ENCODE results near the gene DNPH1. TPM values are rescaled to one million over a fixed set of nuclear protein-coding genes. Genes with fewer than 3 reads are reported as not detected.

The DNPH1 gene
- total and polyA plus RNA-seq, 8 donors = 42.9 to 158 (median 109) TPM; not detected in 1

DNA sequence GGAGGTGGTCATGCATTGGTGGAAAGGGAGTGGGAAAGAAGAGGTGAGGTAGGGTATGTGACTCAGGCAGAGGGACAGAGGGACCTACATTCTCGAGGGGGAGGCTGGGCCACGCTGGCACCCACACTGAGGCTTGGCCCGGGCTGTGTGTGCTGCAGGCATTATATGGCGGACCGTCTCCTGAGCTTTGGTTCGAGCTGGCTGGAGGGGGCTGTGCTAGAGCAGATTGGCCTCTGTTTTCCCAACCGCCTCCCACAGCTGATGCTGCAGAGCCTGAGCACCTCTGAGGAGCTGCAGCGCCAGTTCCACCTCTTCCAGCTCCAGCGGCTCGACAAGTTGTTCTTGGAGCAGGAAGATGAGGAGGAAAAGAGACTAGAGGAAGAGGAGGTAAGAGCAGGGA, 23.4 kb downstream of the DNPH1 start:
- no peak for TF ChIP-seq CTCF (IDR thresholded peaks at IDR 0.05)
- TF ChIP-seq POLR2AphosphoS5 (IDR thresholded peaks at IDR 0.05) = no peak
- TF ChIP-seq EP300 (IDR thresholded peaks at IDR 0.05) = no peak
- TF ChIP-seq POLR2A (IDR thresholded peaks at IDR 0.05) = no peak
- H3K27ac ChIP-seq = no peak overlapping the region
- H3K4me1 ChIP-seq = no peaks in the 10 kb centered on the region
- intact Hi-C loops (cut with DNase I; ENCODE audit: low total_unique reads) = no loop called here
- H3K27me3 ChIP-seq = no peaks in the 10 kb centered on the region
- H3K9me3 ChIP-seq = no peaks in the 10 kb centered on the region
- H3K36me3 ChIP-seq = peaks cover 15 to 58% (median 36%) of the 10 kb centered on the region in 4 donors
- no peak for DNase-seq
- 92 to 97% (median 95%) methylated on average over 10 of the region's 10 CpGs for WGBS, 5 donors
- no peak overlapping the region for H3K4me3 ChIP-seq

DNA sequence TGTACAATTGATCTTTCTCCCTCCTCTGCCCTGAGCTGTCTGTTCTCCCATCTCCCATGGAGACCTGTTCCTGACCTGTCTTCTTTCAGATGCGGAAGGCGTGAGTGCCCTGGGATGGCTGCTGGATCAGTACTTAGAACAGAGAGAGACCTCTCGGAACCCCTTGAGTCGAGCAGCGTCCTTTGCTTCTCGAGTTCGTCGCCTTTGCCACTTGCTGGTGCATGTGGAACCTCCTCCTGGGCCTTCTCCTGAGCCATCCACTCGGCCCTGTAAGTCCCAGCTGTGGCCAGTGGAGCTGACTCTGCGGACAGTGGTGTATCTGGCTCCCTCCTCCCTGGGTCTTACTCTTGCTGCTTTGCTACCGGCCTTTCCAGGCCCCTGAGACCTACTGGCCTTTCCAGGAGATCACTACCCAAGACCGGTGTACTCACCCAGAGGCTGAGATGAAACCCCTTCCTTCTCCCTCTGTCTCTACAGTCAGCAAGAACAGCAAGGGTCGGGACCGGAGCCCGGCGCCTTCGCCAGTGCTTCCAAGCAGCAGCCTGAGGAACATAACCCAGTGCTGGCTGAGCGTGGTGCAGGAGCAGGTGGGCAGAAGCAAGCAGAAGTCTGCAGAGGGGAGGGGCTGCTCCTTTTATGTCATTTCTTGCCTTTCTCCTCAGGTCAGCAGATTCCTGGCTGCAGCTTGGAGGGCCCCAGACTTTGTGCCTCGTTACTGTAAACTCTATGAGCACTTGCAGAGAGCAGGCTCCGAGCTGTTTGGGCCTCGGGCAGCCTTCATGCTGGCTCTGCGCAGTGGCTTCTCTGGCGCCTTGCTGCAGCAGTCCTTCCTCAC, 24.8 kb downstream of the DNPH1 start:
- intact Hi-C loops (cut with DNase I; ENCODE audit: low total_unique reads) = no loop called here
- Histone ChIP-seq H3K36me3 (peaks cover 23 to 71% (median 50%) of the 10 kb centered on the region in 4 donors), H3K4me3 (no peak overlapping the region), H3K9me3 (no peaks in the 10 kb centered on the region), H3K4me1 (no peaks in the 10 kb centered on the region), H3K27ac (no peak overlapping the region), H3K27me3 (no peaks in the 10 kb centered on the region)
- WGBS, 5 donors = 93 to 96% (median 95%) methylated on average over 23 of the region's 23 CpGs
- no peak for DNase-seq
- no peak for TF ChIP-seq POLR2AphosphoS5 (IDR thresholded peaks at IDR 0.05)
- no peak for TF ChIP-seq CTCF (IDR thresholded peaks at IDR 0.05)
- TF ChIP-seq EP300 (IDR thresholded peaks at IDR 0.05) = no peak
- TF ChIP-seq POLR2A (IDR thresholded peaks at IDR 0.05) = no peak

DNA sequence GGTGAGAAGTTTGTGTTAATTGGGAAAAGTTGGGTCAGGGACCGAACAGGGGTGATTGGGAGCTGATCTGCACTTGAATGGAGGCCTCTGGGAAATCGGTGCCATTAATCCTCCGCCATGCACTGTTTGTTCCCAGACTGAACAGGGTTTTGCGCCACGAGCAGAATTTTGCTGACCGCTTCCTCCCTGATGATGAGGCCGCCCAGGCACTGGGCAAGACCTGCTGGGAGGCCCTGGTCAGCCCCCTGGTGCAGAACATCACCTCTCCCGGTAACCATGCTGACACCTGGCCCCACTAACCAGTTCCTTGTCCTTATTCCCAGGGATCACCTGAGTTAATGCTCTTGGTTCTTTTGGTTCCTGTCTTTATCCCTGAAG, 25.6 kb downstream of the DNPH1 start:
- no peak overlapping the region for H3K27ac ChIP-seq
- 93 to 97% (median 93%) methylated on average over 8 of the region's 8 CpGs for WGBS, 5 donors
- no peak for DNase-seq
- H3K36me3 ChIP-seq = peaks cover 23 to 78% (median 58%) of the 10 kb centered on the region in 4 donors
- H3K4me1 ChIP-seq = no peaks in the 10 kb centered on the region
- H3K9me3 ChIP-seq = no peaks in the 10 kb centered on the region
- no peaks in the 10 kb centered on the region for H3K27me3 ChIP-seq
- intact Hi-C loops (cut with DNase I; ENCODE audit: low total_unique reads) = no loop called here
- no peak overlapping the region for H3K4me3 ChIP-seq
- TF ChIP-seq POLR2AphosphoS5 (IDR thresholded peaks at IDR 0.05) (no peak), POLR2A (IDR thresholded peaks at IDR 0.05) (no peak), EP300 (IDR thresholded peaks at IDR 0.05) (no peak), CTCF (IDR thresholded peaks at IDR 0.05) (no peak)

GRCh38 chr6:43203029-43203717, 26.1 kb downstream of the DNPH1 start:
- Histone ChIP-seq H3K27ac (no peak overlapping the region), H3K9me3 (no peaks in the 10 kb centered on the region), H3K36me3 (peaks cover 23 to 81% (median 63%) of the 10 kb centered on the region in 4 donors), H3K4me1 (no peaks in the 10 kb centered on the region), H3K4me3 (no peak overlapping the region), H3K27me3 (no peaks in the 10 kb centered on the region)
- no peak for DNase-seq
- 92 to 94% (median 93%) methylated on average over 17 of the region's 17 CpGs for WGBS, 5 donors
- intact Hi-C loops (cut with DNase I; ENCODE audit: low total_unique reads) = no loop called here
- TF ChIP-seq EP300 (IDR thresholded peaks at IDR 0.05) (no peak), CTCF (IDR thresholded peaks at IDR 0.05) (no peak), POLR2A (IDR thresholded peaks at IDR 0.05) (no peak), POLR2AphosphoS5 (IDR thresholded peaks at IDR 0.05) (no peak)
